ENCODE data around the gene MRPL41.
"Not testable (repeated sequence)": the region's sequence is repeated elsewhere in the genome, so short reads cannot be mapped to it uniquely, and the experiment has no call there.

MRPL41 gene

DNA sequence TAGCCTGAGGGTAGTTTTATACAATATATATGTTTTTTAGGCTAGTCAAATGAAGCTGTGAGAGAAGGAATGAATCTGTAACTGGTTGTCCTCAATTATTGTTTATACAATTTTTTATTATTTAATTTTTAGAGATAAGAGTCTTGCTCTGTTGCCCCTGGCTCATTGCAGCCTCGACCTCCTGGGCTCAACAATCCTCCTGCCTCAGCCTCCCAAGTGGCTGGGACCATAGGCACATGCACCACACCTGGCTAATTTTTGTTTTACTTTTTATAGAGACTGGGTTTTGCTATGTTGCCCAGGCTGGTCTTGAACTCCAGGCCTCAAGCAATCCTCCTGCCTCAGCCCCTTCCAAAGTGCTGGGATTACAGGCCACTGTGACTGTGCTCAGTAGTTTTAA is 2.7 kb downstream of the MRPL41 start:
- DNase-seq, result no peak

DNA sequence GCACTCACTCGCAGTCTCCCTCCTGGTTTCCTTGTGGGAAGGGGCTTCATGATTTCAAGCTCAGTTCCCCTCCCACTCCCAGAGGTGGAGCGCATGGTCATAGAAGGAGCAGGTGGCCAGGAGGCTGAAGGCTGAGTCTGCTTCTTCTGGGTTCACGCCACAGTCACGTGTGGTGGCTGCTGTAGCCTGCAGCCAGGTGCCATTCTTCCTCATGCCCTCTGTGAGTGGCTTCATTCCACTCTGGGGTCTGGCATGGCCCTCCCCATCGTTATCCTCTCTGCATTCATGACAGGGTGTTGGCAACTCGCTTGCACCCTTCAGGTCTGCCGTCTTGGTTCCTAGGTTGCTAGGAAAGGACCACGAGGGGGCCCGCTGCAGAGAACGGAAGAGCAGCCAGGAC is 3.5 kb downstream of the MRPL41 start:
- no peak for DNase-seq

DNA sequence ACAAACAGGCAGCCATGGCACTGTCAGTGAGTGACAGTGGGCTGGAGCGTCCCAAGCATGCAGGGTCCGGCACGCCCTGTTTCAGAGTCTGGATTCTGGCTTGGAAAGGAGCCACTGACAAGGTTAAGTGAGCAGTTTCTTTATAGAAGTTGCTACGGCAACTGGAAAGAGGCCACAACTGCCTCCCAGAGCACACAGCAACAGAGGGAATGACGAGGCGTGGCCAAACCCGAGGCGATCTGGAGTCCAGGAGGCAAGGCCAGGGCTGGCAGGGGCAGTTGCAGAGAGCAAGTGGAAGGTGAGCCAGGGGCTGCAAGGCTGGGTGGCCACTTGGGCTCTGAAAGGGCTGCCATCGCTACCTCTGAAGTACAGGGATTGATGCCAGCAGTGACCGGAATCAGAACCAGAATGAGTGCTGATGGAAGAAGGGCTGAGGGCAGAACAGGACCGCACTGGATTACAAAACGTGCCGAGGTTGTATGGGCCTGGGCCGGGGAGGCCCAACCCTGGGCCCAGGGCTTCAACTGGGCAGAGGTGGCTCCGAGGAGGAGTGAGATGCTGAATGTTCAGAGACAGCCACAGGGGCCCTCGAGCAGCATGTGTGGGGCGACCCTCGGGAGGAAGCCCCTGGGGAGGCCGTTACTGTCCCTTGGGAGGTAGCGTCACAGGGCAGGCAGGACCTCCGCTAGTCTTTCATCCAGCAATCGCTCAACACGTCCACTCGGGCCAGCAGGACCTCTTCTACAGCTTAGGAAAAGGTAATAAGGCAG is 4.6 kb downstream of the MRPL41 start:
- no peak for DNase-seq

DNA sequence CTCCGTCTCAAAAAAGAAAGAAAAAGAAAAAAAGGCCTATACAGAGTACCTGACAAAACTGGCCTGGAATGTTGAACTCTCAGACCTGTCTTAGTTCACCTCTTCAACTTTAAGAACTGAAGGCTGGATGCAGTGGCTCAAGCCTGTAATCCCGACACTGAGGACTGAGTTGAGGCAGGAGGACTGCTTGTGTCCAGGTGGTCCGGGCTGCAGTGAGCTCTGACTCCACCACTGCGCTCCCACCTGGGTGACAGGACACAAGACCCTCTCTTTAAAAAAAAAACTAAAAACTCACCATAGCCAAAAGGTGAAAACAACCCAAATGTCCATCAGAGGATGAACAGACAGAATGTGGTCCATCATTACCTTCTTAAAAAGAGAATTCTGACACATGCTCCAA is 6.4 kb downstream of the MRPL41 start:
- no peak for DNase-seq

DNA sequence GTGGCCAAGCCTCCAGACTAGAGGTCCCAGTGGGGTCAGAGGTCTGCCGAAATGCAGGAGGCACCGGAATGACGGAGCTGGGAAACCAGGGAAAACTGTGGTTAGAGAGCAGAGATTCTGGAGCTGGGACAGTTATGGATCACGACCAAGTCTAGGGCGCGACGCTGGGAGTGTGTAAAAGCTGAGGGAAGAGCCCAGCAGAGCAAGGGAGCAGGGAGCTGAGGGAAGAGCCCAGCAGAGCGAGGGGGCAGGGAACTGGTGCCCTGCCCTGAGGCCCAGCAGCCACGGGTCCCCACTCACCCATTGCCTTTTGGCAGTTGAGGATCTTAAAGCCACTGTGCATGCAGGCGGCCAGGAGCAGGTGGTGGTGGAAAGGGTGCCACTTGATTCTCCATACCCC is 12.5 kb downstream of the MRPL41 start:
- DNase-seq, result no peak

DNA sequence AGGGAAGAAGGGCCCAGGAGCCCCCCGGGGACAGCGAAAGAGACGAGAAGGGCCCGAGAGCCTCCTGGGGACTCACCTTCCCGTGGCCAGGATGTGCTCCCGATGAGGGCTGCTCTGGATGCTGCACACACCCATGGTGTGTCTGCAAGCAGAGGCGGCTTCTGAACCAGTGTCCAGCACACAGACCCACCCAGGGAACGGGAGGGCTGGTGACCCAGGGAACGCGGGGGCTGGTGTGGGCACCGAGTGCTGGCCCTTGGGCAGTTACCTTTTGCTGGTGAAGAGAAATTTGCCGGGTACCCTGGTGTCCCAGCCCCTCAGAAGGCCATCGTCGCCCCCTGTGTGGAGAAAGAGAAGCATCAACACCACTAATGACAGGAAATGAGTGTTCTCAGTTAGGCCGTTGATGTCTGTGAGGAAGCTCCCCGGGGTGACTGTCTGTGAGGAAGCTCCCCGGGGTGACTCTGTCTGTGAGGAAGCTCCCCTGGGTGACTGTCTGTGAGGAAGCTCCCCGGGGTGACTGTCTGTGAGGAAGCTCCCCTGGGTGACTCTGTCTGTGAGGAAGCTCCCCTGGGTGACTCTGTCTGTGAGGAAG is 13.2 kb downstream of the MRPL41 start:
- no peak for DNase-seq

DNA sequence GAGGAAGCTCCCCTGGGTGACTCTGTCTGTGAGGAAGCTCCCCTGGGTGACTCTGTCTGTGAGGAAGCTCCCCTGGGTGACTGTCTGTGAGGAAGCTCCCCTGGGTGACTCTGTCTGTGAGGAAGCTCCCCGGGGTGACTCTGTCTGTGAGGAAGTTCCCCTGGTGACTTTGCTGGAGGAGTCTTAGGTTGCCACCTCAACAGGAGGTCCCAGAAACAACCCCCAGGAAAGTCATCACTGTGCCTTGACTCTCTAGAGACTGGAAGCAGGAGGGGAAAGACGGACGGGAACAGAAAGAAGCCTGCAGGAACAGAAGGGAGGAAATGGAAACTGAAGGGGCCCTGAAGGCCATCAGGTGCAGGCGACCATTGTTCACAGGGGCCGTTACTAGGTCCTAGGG is 16.8 kb downstream of the MRPL41 start:
- DNase-seq, result not testable (repeated sequence)

DNA sequence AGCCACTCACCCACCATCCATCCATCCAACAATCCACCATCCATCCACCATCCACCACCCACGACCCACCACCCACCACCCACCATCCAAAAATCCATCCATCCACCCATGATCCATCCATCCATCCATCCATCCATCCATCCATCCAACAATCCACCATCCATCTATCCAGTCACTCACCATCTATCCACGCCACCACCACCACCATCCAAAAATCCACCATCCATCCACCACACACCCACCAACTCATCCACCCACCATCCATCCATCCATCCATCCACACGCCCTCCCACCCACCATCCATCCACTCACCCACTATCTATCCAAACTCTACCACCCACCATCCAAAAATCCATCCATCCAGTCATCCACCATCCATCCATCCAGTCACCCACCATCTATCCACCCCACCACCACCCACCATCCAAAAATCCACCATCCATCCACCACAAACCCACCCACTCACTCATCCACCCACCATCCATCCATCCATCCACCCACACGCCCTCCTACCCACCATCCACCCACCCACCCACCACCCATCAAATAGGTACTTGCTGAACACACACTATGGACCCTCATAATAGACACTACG is 18.0 kb downstream of the MRPL41 start:
- no peak for DNase-seq

DNA sequence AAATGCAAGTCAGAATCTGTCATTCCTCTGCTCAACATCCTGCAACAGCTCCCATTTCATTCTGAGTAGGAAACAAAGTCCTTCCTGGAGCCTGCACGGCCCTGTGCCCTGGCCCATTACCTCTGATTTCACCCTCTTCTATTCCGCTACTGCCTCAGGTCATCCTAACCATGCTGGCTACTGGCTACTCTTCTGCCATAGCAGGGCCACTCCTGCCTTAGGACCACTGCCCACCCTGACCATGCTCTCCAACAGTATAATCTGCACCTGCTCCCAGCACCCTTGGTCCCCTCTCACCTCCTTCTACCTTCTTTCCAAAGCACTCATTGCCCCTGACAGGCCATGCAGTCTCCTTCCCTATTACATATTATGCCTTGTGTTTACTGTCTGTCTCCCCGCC is 18.9 kb downstream of the MRPL41 start:
- no peak for DNase-seq

DNA sequence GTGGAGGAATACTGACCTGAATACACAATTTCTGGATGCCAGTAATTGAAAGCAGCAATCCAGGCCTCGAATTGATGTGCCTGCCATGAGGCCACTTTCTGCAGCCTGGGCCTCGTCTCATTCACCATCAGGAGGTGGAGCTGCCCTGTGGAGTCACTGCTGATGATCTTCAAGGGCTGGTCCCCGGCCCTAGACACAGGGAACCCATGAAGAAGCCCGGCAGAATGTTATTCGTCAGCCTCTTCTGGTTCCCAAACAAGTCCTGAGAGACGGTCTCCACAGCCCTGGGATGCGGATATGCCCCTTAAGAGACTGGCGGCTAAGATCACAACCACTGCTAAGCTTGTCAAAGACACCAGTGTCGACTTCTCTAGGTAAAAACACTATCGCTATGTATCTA is 22.5 kb downstream of the MRPL41 start:
- DNase-seq, result no peak

DNA sequence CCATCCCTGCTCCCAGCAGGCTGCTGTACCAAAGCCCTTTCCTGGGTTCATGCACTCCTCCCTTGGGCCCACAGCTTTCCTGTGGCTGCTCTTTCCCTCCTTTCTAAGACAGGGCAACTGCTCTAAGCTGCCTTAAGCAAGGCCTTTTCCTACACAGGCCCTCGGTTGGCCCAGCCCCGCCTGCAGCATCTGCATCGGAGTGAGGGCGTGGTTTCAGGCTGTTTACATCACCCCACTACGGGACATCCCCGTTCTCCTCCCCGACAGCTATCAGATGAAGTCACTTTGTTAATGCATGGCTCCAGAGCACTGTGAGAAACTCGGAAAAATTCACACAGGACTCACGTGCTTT is 23.7 kb downstream of the MRPL41 start:
- DNase-seq, result no peak

DNA sequence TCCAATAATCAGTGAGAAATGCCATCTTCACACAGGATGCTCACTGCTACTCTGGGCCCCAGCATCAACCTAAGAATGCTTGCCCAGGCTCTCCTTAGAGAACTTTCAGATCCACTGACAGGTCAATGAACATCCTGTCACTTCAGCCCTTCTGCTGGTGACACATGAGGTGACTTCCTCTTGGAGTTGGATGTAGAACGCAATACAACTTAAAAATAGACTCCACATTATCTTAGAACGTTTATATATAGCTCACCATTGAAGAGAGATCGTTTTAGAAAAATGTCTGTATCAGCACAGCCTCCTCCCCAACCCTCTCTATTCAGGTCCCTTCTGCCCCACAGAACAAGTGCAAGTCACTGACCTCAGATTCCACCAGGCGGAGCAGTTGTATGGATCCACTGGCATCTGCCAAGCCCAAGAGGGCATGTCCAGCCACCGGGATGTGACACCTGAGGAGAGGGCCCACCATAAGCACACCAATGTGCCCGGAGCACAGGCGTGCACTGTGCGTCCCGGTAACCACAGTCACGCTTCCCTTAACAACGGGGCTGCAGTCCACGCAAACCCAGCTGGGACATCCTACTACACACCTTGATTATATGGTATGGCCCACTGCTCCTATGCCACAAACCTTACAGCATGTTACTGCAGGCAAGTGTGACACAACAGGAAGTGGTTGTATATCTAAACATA is 24.2 kb downstream of the MRPL41 start:
- no peak for DNase-seq

DNA sequence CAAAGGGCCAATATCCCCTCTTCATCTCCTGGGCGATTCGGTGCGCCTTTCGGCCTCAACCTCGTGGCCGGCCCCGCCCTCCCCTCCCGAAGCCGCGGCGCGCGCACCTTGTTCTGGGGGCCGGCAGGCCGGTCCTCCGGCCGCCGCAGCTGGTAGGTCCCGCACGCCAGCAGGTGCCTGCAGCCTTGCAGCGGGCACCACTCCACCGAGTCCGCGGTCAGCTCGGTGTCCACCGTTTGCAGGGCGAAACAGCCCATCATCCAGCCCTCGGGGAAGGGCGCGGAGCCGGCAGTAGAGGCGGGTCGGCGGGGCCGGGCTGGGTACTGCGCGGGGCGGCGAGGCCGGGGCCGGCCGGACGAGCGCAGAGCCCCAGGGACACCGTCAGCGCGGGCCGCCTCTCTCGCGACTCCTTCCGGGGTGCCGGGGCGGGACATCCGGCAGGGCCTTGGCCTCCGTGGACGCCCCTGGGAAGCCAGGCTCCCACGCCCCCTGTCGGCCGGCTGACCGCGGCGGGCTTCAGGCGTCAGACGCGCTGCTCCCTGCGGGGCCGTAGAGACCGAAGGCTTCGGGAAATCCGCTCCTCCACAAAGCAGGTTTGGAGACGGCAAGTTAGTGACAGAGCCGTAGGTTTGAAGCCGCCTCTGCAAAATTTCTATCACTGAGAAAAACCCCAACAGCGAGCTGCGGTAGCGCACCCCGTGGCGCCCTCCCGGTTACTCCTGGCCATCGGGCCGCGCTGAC is 27.0 kb downstream of the MRPL41 start, which contains the start of gene DPH7:
Gene DPH7, minus strand, starts transcription at position 408 of the 741 bp plus-strand sequence. Its CDS starts 148 bp downstream, at position 260.
- DNase-seq, result peak; percentile 86

DNA sequence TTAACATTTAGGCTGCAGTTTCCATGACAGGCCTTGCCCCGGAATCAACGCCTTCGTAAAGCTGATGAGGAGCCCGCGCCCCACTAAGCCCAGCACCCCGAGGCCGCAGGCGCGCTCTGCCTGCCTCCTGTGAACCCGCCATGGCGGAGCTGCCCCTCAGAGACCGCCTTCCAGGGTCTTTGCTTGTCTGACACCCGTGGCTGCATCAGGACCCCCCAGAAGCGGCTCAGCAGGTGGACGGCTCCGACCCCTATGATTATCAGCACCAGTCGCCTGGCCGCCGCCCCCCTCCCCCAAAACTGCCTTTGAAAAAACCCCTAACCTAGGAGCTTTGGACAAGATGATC is 27.6 kb downstream of the MRPL41 start:
- no peak for DNase-seq

DNA sequence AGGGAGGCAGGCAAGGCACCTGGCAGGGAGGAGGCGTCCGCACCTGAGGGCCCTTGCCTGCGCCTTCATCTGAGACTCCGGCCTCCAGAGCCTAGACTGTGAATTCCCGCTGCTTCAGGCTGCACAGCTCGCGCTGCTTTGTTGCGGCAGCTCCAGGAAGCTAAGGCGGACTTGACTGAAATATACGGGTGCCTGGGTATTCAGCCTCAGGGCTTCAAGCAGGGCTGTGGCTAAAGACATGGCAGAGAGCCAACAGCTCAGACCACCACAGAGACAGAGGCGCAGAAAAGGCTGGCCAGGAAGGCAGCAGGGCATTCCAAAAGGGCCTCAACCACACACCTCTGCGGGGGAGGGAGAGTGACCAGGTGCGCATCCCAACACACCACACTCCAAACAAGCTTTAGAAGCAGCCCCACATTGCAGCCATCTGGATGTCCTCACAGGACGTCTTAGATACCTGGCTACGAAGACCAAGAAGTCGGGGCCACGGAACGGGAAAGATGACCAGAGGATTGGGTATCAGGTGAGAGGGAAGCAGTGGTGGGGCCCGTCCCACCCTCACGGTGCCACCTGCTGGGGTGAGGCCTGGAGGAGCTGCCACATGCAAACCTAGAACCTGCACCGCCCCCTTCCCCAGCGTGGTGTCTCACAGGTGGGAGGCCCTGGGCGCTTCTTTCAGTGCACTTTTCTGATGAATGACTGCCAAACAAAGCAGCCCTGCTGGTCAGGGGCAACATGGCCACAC is 28.7 kb downstream of the MRPL41 start:
- DNase-seq, result no peak

DNA sequence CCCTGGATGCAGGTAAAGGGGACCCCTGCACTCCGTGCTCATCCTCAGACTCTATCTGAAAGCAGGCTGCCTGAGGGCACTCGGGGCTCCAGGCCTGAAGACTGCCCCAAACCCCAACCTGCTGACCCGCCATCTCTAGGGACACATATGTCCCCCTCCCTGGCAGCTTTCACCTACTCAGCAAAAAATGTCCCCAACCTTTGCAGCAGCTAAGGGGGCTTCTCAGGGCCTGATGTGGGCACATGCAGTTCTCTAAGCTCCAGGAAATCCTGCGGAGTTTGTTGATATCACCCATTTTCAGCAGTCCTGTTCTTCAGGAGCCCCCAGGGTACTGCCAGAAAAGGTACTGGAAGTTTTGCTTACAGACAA is 29.3 kb downstream of the MRPL41 start:
- no peak for DNase-seq

DNA sequence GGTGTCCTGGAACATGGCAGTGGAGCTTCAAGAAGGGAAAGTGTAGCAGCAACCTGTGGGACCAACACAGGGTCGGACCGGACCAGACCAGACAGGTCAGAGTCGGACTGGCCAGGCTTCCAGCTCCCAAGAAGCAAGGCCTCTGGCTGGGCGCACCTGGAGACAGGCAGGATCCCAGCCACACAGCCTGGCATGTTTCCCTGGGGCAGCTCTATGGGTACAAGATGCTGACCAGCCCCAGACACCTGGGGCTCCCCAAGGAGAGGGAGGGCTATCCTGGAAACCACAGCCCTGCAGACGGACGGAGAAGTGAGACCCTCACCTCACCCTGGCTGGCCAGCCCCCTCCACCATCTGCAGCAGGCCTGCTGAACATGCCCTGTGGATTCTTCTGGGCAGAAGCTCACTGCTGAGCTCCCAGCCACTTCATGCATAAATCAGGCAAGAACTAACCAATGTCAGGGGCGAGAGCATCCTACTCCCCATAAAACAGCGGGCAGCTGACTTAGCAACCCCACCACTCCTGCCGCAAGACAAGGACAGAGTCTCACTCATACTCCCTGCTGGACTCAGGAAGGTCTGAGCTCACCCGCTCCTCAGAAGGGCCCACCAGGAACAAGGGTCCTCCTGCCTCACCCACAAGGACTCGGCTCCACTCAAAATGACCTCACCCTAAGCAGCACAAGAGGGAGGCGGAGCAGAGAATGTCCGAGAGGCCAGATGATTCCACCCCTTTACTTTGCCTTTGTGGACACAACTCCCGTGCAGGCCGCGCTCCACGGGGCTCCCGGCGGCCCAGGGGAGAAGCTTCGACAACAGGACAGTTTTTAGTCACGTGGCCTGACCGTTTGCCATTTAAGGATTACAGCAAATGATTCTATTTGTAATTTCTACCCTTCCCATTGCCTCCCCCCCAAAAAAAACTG is 29.9 kb downstream of the MRPL41 start:
- DNase-seq, result no peak

DNA sequence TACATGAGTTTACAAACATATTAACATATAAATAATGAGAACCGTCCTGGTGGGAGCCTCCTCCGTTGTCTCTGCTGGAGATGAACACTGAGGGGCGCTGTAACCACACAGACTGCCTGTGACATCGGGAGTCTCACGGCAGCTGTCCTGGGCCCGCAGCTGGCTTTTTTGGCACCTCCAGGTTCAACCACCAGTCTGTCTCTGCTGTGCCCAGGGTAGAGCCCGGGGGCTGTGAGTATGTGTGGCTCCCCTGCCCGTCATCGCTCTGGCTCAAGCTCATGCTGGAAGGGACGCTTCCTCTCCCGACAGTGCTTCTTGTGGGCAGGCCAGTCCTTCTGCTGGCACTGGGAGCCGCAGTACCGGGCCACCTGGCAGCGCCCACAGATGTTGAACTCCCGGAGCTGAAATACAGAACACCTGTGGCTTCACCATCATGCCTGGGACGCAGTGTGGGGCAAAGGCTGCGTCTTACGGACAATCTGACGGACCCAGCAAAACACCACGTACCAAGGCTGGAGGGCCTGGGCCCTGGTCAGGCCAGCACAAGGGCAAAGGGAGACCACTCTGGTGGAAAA is 30.7 kb downstream of the MRPL41 start:
- no peak for DNase-seq

DNA sequence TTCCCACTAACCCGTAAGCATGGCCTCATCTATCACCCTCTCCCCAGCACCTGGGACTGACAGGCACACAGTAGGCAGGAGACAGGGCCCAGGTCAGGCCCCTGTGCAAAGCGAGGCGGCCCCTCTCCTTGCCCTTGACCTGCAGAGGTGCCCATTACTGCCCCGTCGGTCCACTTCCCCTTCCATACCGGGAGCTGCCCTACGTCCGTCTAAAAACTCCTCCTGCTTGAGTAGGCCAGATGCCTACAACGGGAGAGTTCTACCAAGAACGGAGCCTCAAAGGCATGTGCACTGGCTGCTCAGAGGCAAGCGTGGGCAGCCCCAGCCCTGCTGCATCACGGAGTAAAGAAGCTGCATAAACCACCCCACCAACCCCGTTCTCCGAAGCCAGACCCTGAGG is 31.7 kb downstream of the MRPL41 start:
- DNase-seq, result no peak

DNA sequence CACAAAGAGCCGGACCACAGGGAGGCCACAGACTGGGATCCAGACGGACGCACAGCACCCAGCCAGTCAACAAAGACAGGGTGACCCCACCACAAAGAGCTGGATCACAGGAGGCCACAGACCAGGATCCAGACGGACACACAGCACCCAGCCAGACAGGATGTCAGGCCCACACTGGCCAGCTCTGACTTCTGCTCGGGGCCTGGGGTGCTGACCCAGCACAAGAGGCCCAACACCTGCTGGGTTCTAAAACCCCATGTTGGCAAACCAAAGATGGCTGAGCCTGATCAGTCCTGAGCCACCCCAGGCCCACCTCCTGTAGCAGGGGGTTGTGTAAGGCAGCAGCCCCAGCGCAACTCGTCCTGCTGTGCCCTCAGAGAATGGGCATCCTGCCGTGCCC is 32.3 kb downstream of the MRPL41 start:
- DNase-seq, result no peak

DNA sequence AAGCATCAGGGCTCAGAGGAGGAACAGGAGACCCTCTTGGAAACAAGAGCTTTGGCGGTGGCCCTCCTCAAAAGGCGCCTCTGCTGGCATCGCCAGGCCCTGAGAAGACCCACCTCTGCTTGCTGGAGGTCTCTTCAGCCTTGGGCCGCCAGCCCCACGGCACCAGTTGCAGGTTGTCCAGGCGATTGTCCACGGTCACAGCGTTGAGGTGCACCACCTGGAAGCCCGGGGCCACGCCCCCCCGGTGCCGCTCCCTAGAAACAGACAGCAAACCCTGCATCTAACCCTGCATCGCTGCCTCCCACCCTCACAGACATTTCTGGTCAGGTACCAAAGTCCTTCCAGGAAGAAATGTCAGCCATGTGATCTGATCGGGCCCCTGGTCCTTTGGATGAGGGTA is 35.2 kb downstream of the MRPL41 start:
- no peak for DNase-seq
